Ascending aorta (tissue), 2 donors: ENCODE data around the gene LHFPL3. TPM values are rescaled to one million over a fixed set of nuclear protein-coding genes. Genes with fewer than 3 reads are reported as not detected.
"Not testable (repeated sequence)": the region's sequence is repeated elsewhere in the genome, so short reads cannot be mapped to it uniquely, and the experiment has no call there.

ENCODE experiments used
- DNase-seq, 2 donors: peaks; one replicate each; pipeline ENCODE4 v3.0.0-alpha.2; 2019; ENCODE audit warnings: low spot score in 2 of 2
- H3K27ac ChIP-seq, 2 donors: fragments of 200-600 bp; sonication (generic); one replicate each; pipeline ENCODE4 v1.5.1; 2016 to 2017; ENCODE audit warnings: mild to moderate bottlenecking in 1 of 2
- H3K27me3 ChIP-seq: fragments of 200-600 bp; sonication (generic); one replicate; pipeline ENCODE4 v1.5.1; 2017
- H3K36me3 ChIP-seq, 2 donors: fragments of 200-600 bp; sonication (generic); one replicate each; pipeline ENCODE4 v1.5.1; 2016
- H3K4me1 ChIP-seq, 2 donors: fragments of 200-600 bp; sonication (generic); one replicate each; pipeline ENCODE4 v1.5.1; 2016 to 2017; ENCODE audit warnings: mild to moderate bottlenecking in 1 of 2
- H3K4me3 ChIP-seq, 2 donors: fragments of 200-600 bp; sonication (generic); one replicate each; pipeline ENCODE4 v1.5.1; 2016 to 2017; ENCODE audit warnings: mild to moderate bottlenecking in 1 of 2
- H3K9me3 ChIP-seq, 2 donors: fragments of 200-600 bp; sonication (generic); one replicate each; pipeline ENCODE4 v1.5.1; 2016
- CTCF ChIP-seq, 3 experiments: fragments of 200-600 bp in 2 of 3; fragments of 450-650 bp in 1 of 3; sonication (generic) in 2 of 3; IDR thresholded peaks; one replicate each; pipeline ENCODE4 v1.5.1; 2016 to 2019; ENCODE audit warnings: antibody characterized with exemption in 3 of 3, mild to moderate bottlenecking in 1 of 3, moderate library complexity in 1 of 3
- intact Hi-C: fragments of 100-400 bp; cut with DNase I; formaldehyde crosslinking; loops from one replicate; pipeline ENCODE4 v1.15.1; 2023
- total RNA-seq: library from RNA; depleted of rRNA; stranded (reverse); fragments of >200 nt; gene quantifications from one replicate; pipeline ENCODE4 v1.1.0, GENCODE V29; 2016

The LHFPL3 gene
- total RNA-seq, 1 donor from 2014 or later = not detected

- no peaks in the 10 kb centered on the region for H3K27me3 ChIP-seq
- H3K4me3 ChIP-seq = no peak overlapping the region
- no peaks in the 10 kb centered on the region for H3K9me3 ChIP-seq
- intact Hi-C loops = no loop called here
- TF ChIP-seq CTCF (IDR thresholded peaks at IDR 0.05) = no peak
- DNase-seq = no peak
- no peaks in the 10 kb centered on the region for H3K36me3 ChIP-seq
- no peak overlapping the region for H3K27ac ChIP-seq
- H3K4me1 ChIP-seq = no peaks in the 10 kb centered on the region
Observed at GRCh38 chr7:104934665-104935064, 606.3 kb downstream of the LHFPL3 start.

DNA sequence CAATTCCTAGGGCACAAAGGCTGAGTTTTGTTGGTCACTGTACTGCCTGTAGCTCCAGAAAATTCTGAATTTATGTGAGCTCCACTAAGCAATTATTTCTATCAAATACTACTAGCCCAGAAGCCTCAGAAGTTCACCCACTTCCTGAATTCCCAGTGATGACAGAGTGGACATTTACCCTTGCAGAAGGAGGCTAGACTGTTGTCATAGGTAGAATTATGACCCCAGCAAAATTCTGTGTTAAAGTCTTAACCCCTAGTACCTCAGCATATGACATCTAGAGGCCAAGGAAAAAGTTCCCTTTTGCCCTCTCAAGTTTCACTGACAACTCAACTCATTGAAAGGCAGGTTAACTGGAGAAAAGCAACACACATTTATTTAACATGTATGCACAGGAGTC is 606.9 kb downstream of the LHFPL3 start:
- intact Hi-C loops = no loop called here
- no peak for TF ChIP-seq CTCF (IDR thresholded peaks at IDR 0.05)
- Histone ChIP-seq H3K27me3 (no peaks in the 10 kb centered on the region), H3K27ac (no peak overlapping the region), H3K4me1 (no peaks in the 10 kb centered on the region), H3K4me3 (no peak overlapping the region), H3K9me3 (no peaks in the 10 kb centered on the region), H3K36me3 (no peaks in the 10 kb centered on the region)
- no peak for DNase-seq

GRCh38 chr7:104936546-104936945 is 608.1 kb downstream of the LHFPL3 start:
- H3K4me3 ChIP-seq = no peak overlapping the region
- intact Hi-C loops = no loop called here
- H3K9me3 ChIP-seq = no peaks in the 10 kb centered on the region
- no peak overlapping the region for H3K27ac ChIP-seq
- DNase-seq = no peak
- no peak for TF ChIP-seq CTCF (IDR thresholded peaks at IDR 0.05)
- no peaks in the 10 kb centered on the region for H3K27me3 ChIP-seq
- no peaks in the 10 kb centered on the region for H3K36me3 ChIP-seq
- H3K4me1 ChIP-seq = no peaks in the 10 kb centered on the region

DNA sequence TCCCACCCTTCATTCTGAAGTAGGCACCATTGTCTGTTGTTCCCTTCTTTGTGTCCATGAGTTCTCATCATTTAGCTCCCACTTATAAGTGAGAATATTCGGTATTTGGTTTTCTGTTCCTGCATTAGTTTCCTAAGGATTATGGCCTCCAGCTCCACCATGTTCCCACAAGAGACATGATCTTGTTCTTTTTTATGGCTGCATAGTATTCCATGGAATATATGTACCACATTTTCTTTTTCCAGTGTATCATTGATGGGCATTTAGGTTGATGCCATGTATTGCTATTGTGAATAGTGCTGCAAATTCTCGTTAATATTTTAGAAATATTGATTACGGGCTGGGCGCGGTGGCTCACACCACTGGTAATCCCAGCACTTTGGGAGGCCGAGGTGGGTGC is 609.1 kb downstream of the LHFPL3 start:
- H3K36me3 ChIP-seq, H3K4me3 ChIP-seq, H3K4me1 ChIP-seq, H3K27me3 ChIP-seq, intact Hi-C loops, H3K9me3 ChIP-seq, DNase-seq, H3K27ac ChIP-seq: not testable (repeated sequence)

DNA sequence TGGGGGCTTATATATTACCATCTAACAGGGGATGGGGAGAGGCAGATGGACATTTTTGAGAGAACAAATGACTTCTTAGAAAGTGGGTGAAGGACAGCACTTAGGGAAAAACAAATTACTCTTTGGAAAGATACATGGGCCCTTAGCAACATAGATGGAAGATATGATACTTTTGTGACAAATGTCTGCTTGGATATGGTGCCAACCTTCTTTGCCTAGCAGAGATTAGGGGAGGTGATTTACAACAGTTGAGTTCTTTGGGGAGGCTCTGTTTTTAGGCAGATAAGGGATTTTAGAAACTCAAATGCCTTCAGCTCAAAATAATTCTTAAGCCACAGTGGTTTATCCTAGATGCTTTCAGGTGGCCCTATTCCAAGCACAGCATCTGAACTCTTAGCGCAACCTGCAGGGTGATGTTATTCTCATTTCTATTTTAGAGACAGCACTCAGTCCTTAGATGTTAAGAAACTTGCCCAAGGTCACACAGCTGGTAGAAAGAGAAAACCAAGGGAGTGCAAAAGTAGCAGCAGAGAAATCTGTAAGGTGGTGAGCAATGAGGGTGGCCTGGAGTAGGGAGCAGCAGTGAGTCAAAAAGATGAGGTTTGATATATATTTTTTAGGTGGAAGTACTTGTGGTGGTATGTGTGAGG is 610.5 kb downstream of the LHFPL3 start:
- Histone ChIP-seq H3K9me3 (no peaks in the 10 kb centered on the region), H3K27ac (no peak overlapping the region), H3K36me3 (no peaks in the 10 kb centered on the region), H3K4me3 (no peak overlapping the region), H3K4me1 (peaks cover 0 to 4% of the 10 kb centered on the region in 2 donors), H3K27me3 (no peaks in the 10 kb centered on the region)
- no peak for TF ChIP-seq CTCF (IDR thresholded peaks at IDR 0.05)
- intact Hi-C loops = no loop called here
- no peak for DNase-seq

GRCh38 chr7:104940023-104940710 is 611.8 kb downstream of the LHFPL3 start:
- intact Hi-C loops = no loop called here
- no peaks in the 10 kb centered on the region for H3K9me3 ChIP-seq
- TF ChIP-seq CTCF (IDR thresholded peaks at IDR 0.05) = no peak
- DNase-seq = no peak
- peaks cover 0 to 14% of the 10 kb centered on the region in 2 donors for H3K4me1 ChIP-seq
- no peaks in the 10 kb centered on the region for H3K27me3 ChIP-seq
- H3K36me3 ChIP-seq = no peaks in the 10 kb centered on the region
- no peak overlapping the region for H3K27ac ChIP-seq
- no peak overlapping the region for H3K4me3 ChIP-seq
